22Rv1 (cell line): Measurements from ENCODE around the gene MKI67.

Experiments
- CTCF ChIP-seq: fragments of 450-650 bp; IDR thresholded peaks from 2 replicates; pipeline ENCODE4 v1.5.1; 2017; ENCODE audit warnings: mild to moderate bottlenecking
- ZFX ChIP-seq: fragments of 450-650 bp; IDR thresholded peaks from 2 replicates; pipeline ENCODE4 v1.6.1; 2017; ENCODE audit warnings: antibody characterized with exemption, borderline replicate concordance

GRCh38 chr10:128115356-128115755 is 10.9 kb downstream of the MKI67 start:
- TF ChIP-seq CTCF (no peak), ZFX (no peak)
